BLaER1 (cell line): ENCODE results near the gene C5orf15.

Experiments
- H3K27ac ChIP-seq: shearing (Covaris generic); formaldehyde crosslinking; 2 replicates; pipeline ENCODE4 v1.8.1; 2022
- H3K27me3 ChIP-seq: shearing (Covaris generic); formaldehyde crosslinking; 2 replicates; pipeline ENCODE4 v1.8.1; 2022
- H3K36me3 ChIP-seq: shearing (Covaris generic); formaldehyde crosslinking; 2 replicates; pipeline ENCODE4 v1.8.1; 2022
- H3K4me1 ChIP-seq: shearing (Covaris generic); formaldehyde crosslinking; 2 replicates; pipeline ENCODE4 v1.8.1; 2022
- H3K4me2 ChIP-seq: shearing (Covaris generic); formaldehyde crosslinking; 2 replicates; pipeline ENCODE4 v1.8.1; 2022
- H3K4me3 ChIP-seq: shearing (Covaris generic); formaldehyde crosslinking; 2 replicates; pipeline ENCODE4 v1.8.1; 2022
- H3K9ac ChIP-seq: shearing (Covaris generic); formaldehyde crosslinking; 2 replicates; pipeline ENCODE4 v1.8.1; 2022
- H3K9me3 ChIP-seq: shearing (Covaris generic); formaldehyde crosslinking; 2 replicates; pipeline ENCODE4 v1.8.1; 2022
- H4K20me1 ChIP-seq: shearing (Covaris generic); formaldehyde crosslinking; 2 replicates; pipeline ENCODE4 v1.8.1; 2022
- Cebpa-rat ChIP-seq: shearing (Covaris generic); IDR thresholded peaks from 2 replicates; pipeline ENCODE4 v1.8.1; 2022

Gene C5orf15

GRCh38 chr5:133917785-133918184 lies 50.6 kb downstream of the C5orf15 start:
- no peak overlapping the region for H3K4me3 ChIP-seq
- TF ChIP-seq Cebpa-rat = no peak
- no peak overlapping the region for H3K9ac ChIP-seq
- no peak overlapping the region for H3K4me2 ChIP-seq
- no peaks in the 10 kb centered on the region for H3K36me3 ChIP-seq
- H3K27ac ChIP-seq = no peak overlapping the region
- no peaks in the 10 kb centered on the region for H4K20me1 ChIP-seq
- peaks cover 25% of the 10 kb centered on the region for H3K4me1 ChIP-seq
- no peaks in the 10 kb centered on the region for H3K27me3 ChIP-seq
- no peaks in the 10 kb centered on the region for H3K9me3 ChIP-seq

GRCh38 chr5:133916914-133917313 lies 51.5 kb downstream of the C5orf15 start:
- no peak overlapping the region for H3K27ac ChIP-seq
- H3K27me3 ChIP-seq = no peaks in the 10 kb centered on the region
- no peak overlapping the region for H3K4me3 ChIP-seq
- no peaks in the 10 kb centered on the region for H4K20me1 ChIP-seq
- H3K36me3 ChIP-seq = no peaks in the 10 kb centered on the region
- no peak overlapping the region for H3K9ac ChIP-seq
- TF ChIP-seq Cebpa-rat = no peak
- H3K4me2 ChIP-seq = no peak overlapping the region
- H3K4me1 ChIP-seq = peaks cover 25% of the 10 kb centered on the region
- no peaks in the 10 kb centered on the region for H3K9me3 ChIP-seq

DNA sequence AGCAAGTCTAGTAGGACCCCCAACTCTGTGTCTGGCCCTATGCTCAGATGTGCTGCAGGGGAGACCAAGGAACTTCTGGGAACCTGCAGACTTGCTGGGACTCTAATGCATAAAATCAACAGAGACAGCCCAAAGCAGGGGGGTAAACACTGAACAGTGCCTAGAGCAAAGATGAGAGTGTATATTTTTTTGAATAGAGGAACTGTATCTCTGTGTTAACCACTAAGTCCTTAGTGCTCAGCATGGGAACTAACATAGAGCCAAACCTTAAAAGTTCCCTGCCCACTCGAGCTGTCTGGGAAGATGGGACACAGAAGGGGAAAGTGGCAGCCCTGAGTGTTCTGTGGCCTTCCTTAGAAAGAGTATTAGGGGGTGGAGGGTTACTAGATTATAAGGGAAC lies 51.9 kb downstream of the C5orf15 start:
- Histone ChIP-seq H3K27ac (no peak overlapping the region), H3K36me3 (no peaks in the 10 kb centered on the region), H3K9ac (no peak overlapping the region), H3K4me3 (no peak overlapping the region), H3K4me1 (peaks cover 25% of the 10 kb centered on the region), H3K9me3 (no peaks in the 10 kb centered on the region), H3K27me3 (no peaks in the 10 kb centered on the region), H3K4me2 (no peak overlapping the region), H4K20me1 (no peaks in the 10 kb centered on the region)
- TF ChIP-seq Cebpa-rat = no peak

- no peaks in the 10 kb centered on the region for H3K27me3 ChIP-seq
- no peak overlapping the region for H3K4me3 ChIP-seq
- no peak overlapping the region for H3K9ac ChIP-seq
- H3K4me1 ChIP-seq = peaks cover 31% of the 10 kb centered on the region
- no peaks in the 10 kb centered on the region for H3K36me3 ChIP-seq
- no peak overlapping the region for H3K4me2 ChIP-seq
- no peak overlapping the region for H3K27ac ChIP-seq
- no peaks in the 10 kb centered on the region for H3K9me3 ChIP-seq
- TF ChIP-seq Cebpa-rat = no peak
- H4K20me1 ChIP-seq = no peaks in the 10 kb centered on the region
These were observed 54.0 kb downstream of the C5orf15 start for GRCh38 chr5:133914434-133914833.

DNA sequence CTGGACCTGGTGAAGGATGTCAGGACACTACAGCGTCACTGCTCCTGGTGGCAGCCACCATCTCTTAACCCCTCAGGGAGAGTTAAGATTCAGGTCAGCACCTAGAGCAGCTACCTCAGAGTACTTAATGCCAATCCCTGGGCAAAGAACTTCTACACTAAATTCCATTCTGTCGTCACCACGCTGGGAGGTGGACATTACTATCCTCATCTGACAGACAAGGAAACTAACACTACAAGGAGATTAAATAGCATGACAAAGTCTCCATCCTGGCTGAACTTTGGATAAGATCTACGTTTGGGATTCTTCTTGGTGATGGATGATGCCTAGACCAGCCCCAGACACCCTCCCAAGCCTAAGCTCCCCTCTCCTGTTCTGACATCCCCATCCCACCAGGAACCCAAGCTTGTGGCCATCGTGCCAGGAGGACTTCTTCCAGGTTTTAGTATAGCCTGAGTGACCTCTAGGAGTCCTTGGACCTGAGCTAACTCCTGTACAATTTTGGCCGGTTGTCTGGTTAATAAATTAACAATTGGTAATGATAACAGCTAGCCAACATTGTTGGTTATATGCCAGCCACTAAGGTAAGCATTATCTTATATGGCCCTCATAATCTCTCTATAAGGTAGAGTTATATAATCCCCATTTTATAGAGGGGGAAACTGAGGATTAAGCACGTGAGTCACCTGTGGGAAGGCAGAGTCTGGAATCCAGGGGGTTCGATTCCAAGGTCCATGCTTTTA lies 54.8 kb downstream of the C5orf15 start:
- peaks cover 31% of the 10 kb centered on the region for H3K4me1 ChIP-seq
- no peak overlapping the region for H3K4me2 ChIP-seq
- H4K20me1 ChIP-seq = no peaks in the 10 kb centered on the region
- no peaks in the 10 kb centered on the region for H3K9me3 ChIP-seq
- TF ChIP-seq Cebpa-rat = no peak
- H3K4me3 ChIP-seq = no peak overlapping the region
- no peaks in the 10 kb centered on the region for H3K36me3 ChIP-seq
- no peaks in the 10 kb centered on the region for H3K27me3 ChIP-seq
- no peak overlapping the region for H3K9ac ChIP-seq
- H3K27ac ChIP-seq = no peak overlapping the region

GRCh38 chr5:133912951-133913350 lies 55.5 kb downstream of the C5orf15 start:
- Histone ChIP-seq H3K9me3 (no peaks in the 10 kb centered on the region), H3K27ac (no peak overlapping the region), H3K36me3 (no peaks in the 10 kb centered on the region), H3K4me1 (peaks cover 34% of the 10 kb centered on the region), H3K9ac (no peak overlapping the region), H4K20me1 (no peaks in the 10 kb centered on the region), H3K27me3 (no peaks in the 10 kb centered on the region), H3K4me3 (no peak overlapping the region), H3K4me2 (no peak overlapping the region)
- TF ChIP-seq Cebpa-rat = no peak

DNA sequence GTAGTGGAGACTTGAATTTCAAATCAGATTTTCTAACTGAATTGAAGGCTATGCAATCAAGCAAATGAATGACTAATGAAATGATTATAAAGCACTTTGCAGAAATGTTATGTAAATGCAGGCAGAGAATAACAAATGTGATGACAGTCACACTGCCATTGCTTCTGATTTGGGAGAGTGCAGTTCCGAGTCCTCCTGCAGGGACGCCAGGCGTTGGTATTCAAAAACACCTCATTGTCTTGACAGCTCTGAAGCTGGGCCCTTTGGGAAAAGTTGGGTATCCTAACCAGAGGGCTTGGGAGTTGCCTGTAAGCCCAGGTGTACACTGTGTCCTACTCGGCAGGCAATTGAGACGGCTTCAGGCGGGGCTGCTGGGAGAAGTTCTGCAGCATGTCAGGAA lies 57.9 kb downstream of the C5orf15 start:
- no peaks in the 10 kb centered on the region for H3K27me3 ChIP-seq
- H3K4me2 ChIP-seq = peak overlapping the region; percentile 15

DNA sequence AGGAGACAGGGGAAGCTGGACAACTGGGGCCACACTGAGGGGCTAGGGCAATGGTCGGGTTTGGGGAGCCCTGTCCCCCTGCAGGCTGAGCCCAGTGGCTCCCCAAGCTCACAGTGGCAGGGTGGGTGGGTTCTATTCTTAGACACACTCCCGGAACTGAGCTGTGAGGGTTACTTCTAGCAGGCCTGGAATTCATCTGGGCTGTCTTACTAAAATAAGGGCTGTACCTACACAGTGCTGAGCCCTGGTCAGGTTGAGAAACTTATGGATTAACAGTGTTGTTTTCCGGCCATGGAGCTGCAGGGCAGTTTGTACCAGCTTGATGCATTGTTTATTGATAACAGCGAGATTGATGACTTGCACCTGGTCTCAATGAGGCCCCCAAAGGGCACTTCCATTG lies 58.8 kb downstream of the C5orf15 start:
- H3K4me2 ChIP-seq = peak overlapping the region; percentile 15
- no peak for TF ChIP-seq Cebpa-rat
- H3K9ac ChIP-seq = no peak overlapping the region

More for the DNA sequence above, 57.9 kb downstream of the C5orf15 start:
- no peak for TF ChIP-seq Cebpa-rat
- no peaks in the 10 kb centered on the region for H3K9me3 ChIP-seq
- H3K36me3 ChIP-seq = no peaks in the 10 kb centered on the region
- H3K4me3 ChIP-seq = no peak overlapping the region
- H3K27ac ChIP-seq = no peak overlapping the region
- no peak overlapping the region for H3K9ac ChIP-seq
- peaks cover 58% of the 10 kb centered on the region for H3K4me1 ChIP-seq
- no peaks in the 10 kb centered on the region for H4K20me1 ChIP-seq

GRCh38 chr5:133907075-133907474 lies 61.4 kb downstream of the C5orf15 start:
- H3K36me3 ChIP-seq = no peaks in the 10 kb centered on the region
- H3K27me3 ChIP-seq = no peaks in the 10 kb centered on the region
- TF ChIP-seq Cebpa-rat = no peak
- no peaks in the 10 kb centered on the region for H4K20me1 ChIP-seq
- H3K9me3 ChIP-seq = no peaks in the 10 kb centered on the region
- H3K27ac ChIP-seq = peak overlapping the region; percentile 74
- peaks cover 93% of the 10 kb centered on the region for H3K4me1 ChIP-seq
- peak overlapping the region; percentile 79 for H3K4me2 ChIP-seq
- no peak overlapping the region for H3K4me3 ChIP-seq
- peak overlapping the region; percentile 32; the same call in 1 of the 2 replicates for H3K9ac ChIP-seq

More for the DNA sequence above, 58.8 kb downstream of the C5orf15 start:
- peaks cover 68% of the 10 kb centered on the region for H3K4me1 ChIP-seq
- no peaks in the 10 kb centered on the region for H4K20me1 ChIP-seq
- no peaks in the 10 kb centered on the region for H3K9me3 ChIP-seq
- H3K27me3 ChIP-seq = no peaks in the 10 kb centered on the region
- no peaks in the 10 kb centered on the region for H3K36me3 ChIP-seq
- no peak overlapping the region; the same call in 1 of the 2 replicates for H3K27ac ChIP-seq
- no peak overlapping the region for H3K4me3 ChIP-seq

GRCh38 chr5:133906303-133906702 lies 62.1 kb downstream of the C5orf15 start:
- peak overlapping the region; percentile 32; the same call in 1 of the 2 replicates for H3K9ac ChIP-seq
- no peak for TF ChIP-seq Cebpa-rat
- no peak overlapping the region for H3K4me3 ChIP-seq
- H3K9me3 ChIP-seq = no peaks in the 10 kb centered on the region
- peaks cover 100% of the 10 kb centered on the region for H3K4me1 ChIP-seq
- no peaks in the 10 kb centered on the region for H3K27me3 ChIP-seq
- H4K20me1 ChIP-seq = no peaks in the 10 kb centered on the region
- peak overlapping the region; percentile 74 for H3K27ac ChIP-seq
- no peaks in the 10 kb centered on the region for H3K36me3 ChIP-seq
- H3K4me2 ChIP-seq = peak overlapping the region; percentile 79
